Endothelial cell of umbilical vein (primary cell): ENCODE results near the gene LHPP. TPM values are rescaled to one million over a fixed set of nuclear protein-coding genes. Genes with fewer than 3 reads are reported as not detected.

ENCODE experiments used
- BruUV-seq: library from RNA; stranded (reverse); fragments of 400-500 nt; replicated peaks from 2 replicates; lab custom pipeline; 2021; lab: Mats Ljungman, UMichigan
- CTCF ChIA-PET: fragments of 300-600, 350-600 bp; sonication (Branson Sonifier 250); formaldehyde crosslinking; loops from one replicate; lab custom pipeline; 2021; ENCODE audit warnings: antibody characterized with exemption, inconsistent platforms; lab: Charles Lee
- POLR2A ChIA-PET: fragments of 300-600, 350-600 bp; sonication (Branson Sonifier 250); formaldehyde crosslinking; loops from one replicate; lab custom pipeline; 2021; ENCODE audit warnings: antibody characterized with exemption, inconsistent platforms; lab: Charles Lee
- DNase-seq: peaks from one replicate; pipeline ENCODE4 v3.0.0-alpha.2; 2011; ENCODE audit warnings: low read depth, low spot score
- FAIRE-seq: peaks from 2 replicates; lab custom pipeline; 2011; peaks lifted over from hg19 to GRCh38; lab: Jason Lieb, UNC
- H2AFZ ChIP-seq: 2 replicates; pipeline ENCODE4 v1.6.0; 2012; ENCODE audit warnings: low read depth, low read length, control low read depth, inconsistent platforms
- H3K27ac ChIP-seq: 2 replicates; pipeline ENCODE4 v1.5.1; 2011; ENCODE audit warnings: low read depth, mild to moderate bottlenecking, control low read depth, low read length, moderate library complexity; ENCODE audit not compliant: insufficient read depth
- H3K27me3 ChIP-seq, 2 experiments: 2 replicates each; pipeline versions ENCODE4 v1.6.0 to v1.6.1; 2011; ENCODE audit warnings: low read length in 2 of 2, mixed read lengths in 1 of 2; ENCODE audit not compliant: control insufficient read depth in 2 of 2, insufficient read depth in 2 of 2
- H3K36me3 ChIP-seq, 2 experiments: 2 replicates in 1 of 2; 3 replicates in 1 of 2; pipeline ENCODE4 v1.5.1; 2011; ENCODE audit warnings: low read length in 2 of 2, mild to moderate bottlenecking in 1 of 2, moderate library complexity in 1 of 2; ENCODE audit not compliant: control insufficient read depth in 2 of 2, insufficient read depth in 2 of 2; ENCODE audit errors: extremely low read depth in 1 of 2
- H3K4me1 ChIP-seq: 3 replicates; pipeline ENCODE4 v1.5.1; 2011; ENCODE audit warnings: mild to moderate bottlenecking, low read length; ENCODE audit not compliant: control insufficient read depth, insufficient read depth; ENCODE audit errors: extremely low read depth
- H3K4me2 ChIP-seq: 2 replicates; pipeline ENCODE4 v1.6.1; 2011; ENCODE audit warnings: low read length, control low read depth, mixed read lengths; ENCODE audit not compliant: insufficient read depth
- H3K4me3 ChIP-seq, 3 experiments: fragments of 200-600 bp in 1 of 3; sonication (generic), shearing (Covaris generic) in 1 of 3; replicated peaks in 1 of 3; 2 replicates each; pipeline ENCODE4 v1.5.1; 2011 to 2016; ENCODE audit warnings: control low read depth in 3 of 3, low read length in 3 of 3, mild to moderate bottlenecking in 2 of 3, inconsistent platforms in 1 of 3, low read depth in 1 of 3, moderate library complexity in 1 of 3; ENCODE audit not compliant: insufficient read depth in 1 of 3
- H3K79me2 ChIP-seq: 2 replicates; pipeline ENCODE4 v1.6.0; 2012; ENCODE audit warnings: low read length, inconsistent platforms; ENCODE audit not compliant: control insufficient read depth, insufficient read depth
- H3K9ac ChIP-seq: replicated peaks from 2 replicates; pipeline ENCODE3; 2011; ENCODE audit warnings: low read length, control low read depth; ENCODE audit not compliant: insufficient read depth; ENCODE audit errors: extremely low read depth
- H3K9me1 ChIP-seq: replicated peaks from 3 replicates; pipeline ENCODE4 v1.6.0; 2011; ENCODE audit warnings: mild to moderate bottlenecking, low read length; ENCODE audit not compliant: control insufficient read depth, insufficient read depth; ENCODE audit errors: extremely low read depth
- H3K9me3 ChIP-seq: replicated peaks from 2 replicates; pipeline ENCODE4 v1.5.1; 2012; ENCODE audit warnings: low read length, inconsistent platforms; ENCODE audit not compliant: control insufficient read depth, insufficient read depth
- H4K20me1 ChIP-seq: replicated peaks from 2 replicates; pipeline ENCODE3; 2011; ENCODE audit warnings: mild to moderate bottlenecking, low read length; ENCODE audit not compliant: control insufficient read depth, insufficient read depth; ENCODE audit errors: extremely low read depth
- CTCF ChIP-seq, 2 donors: IDR thresholded peaks; 1 replicate in 1 of 2; 2 replicates in 1 of 2; pipeline ENCODE4 v1.5.1; 2011; ENCODE audit warnings: low read length in 2 of 2, mild to moderate bottlenecking in 2 of 2, moderate library complexity in 2 of 2, control low read depth in 1 of 2, inconsistent platforms in 1 of 2, low read depth in 1 of 2; ENCODE audit not compliant: insufficient read depth in 1 of 2; ENCODE audit errors: extremely low read depth in 1 of 2
- EZH2 ChIP-seq: IDR thresholded peaks from 2 replicates; pipeline ENCODE4 v1.6.1; 2012; ENCODE audit warnings: borderline replicate concordance, low read depth, mild to moderate bottlenecking, moderate library complexity, low read length, inconsistent platforms; ENCODE audit not compliant: severe bottlenecking
- FOS ChIP-seq: IDR thresholded peaks from 2 replicates; pipeline ENCODE4 v1.6.1; 2011; ENCODE audit warnings: mild to moderate bottlenecking, low read length, moderate library complexity, borderline replicate concordance; ENCODE audit not compliant: insufficient read depth
- GATA2 ChIP-seq: IDR thresholded peaks from 2 replicates; pipeline ENCODE4 v1.7.0; 2011; ENCODE audit warnings: low read depth, mild to moderate bottlenecking, moderate library complexity, mixed read lengths, low read length; ENCODE audit not compliant: insufficient read length, insufficient read depth
- JUN ChIP-seq: IDR thresholded peaks from 2 replicates; pipeline ENCODE4 v1.6.1; 2011; ENCODE audit warnings: borderline replicate concordance, low read depth; ENCODE audit not compliant: insufficient read length, insufficient read depth
- MAX ChIP-seq: IDR thresholded peaks from 2 replicates; pipeline ENCODE4 v1.6.1; 2011; ENCODE audit not compliant: insufficient read depth, insufficient read length
- MYC ChIP-seq: IDR thresholded peaks from one replicate; pipeline ENCODE4 v1.6.1; 2011; ENCODE audit warnings: mild to moderate bottlenecking, low read depth, low read length
- POLR2A ChIP-seq: IDR thresholded peaks from 2 replicates; pipeline ENCODE4 v1.6.1; 2012; ENCODE audit warnings: low read depth, mild to moderate bottlenecking, control low read depth, low read length
- POLR2AphosphoS5 ChIP-seq: IDR thresholded peaks from 2 replicates; pipeline ENCODE4 v1.6.1; 2012; ENCODE audit warnings: low read depth, mild to moderate bottlenecking, control low read depth, low read length, moderate library complexity; ENCODE audit not compliant: insufficient read depth
- dilution Hi-C: fragments of 300-500 bp; cut with MboI; formaldehyde crosslinking; loops from one replicate; pipeline ENCODE4 v1.15.0; 2019; ENCODE audit warnings: low sequenced_read_pairs; ENCODE audit not compliant: extremely low pct_ligation_motif_present
- intact Hi-C: fragments of 100-400 bp; cut with micrococcal nuclease; formaldehyde crosslinking; loops from one replicate; pipeline ENCODE4 v1.10.0; 2022
- polyA plus RNA-seq, 4 experiments: library from polyadenylated mRNA; depleted of rRNA in 3 of 4; stranded (reverse) in 3 of 4; unstranded in 1 of 4; fragments of >200 nt; gene quantifications; 2 replicates each; pipeline versions ENCODE4 v1.2.1 to v1.2.3, GENCODE V29; 2011 to 2012; ENCODE audit warnings: missing spikeins in 1 of 4
- total RNA-seq: library from RNA; stranded (reverse); gene quantifications from 2 replicates; pipeline ENCODE4 v1.2.3, GENCODE V29; 2021

The LHPP gene
- total and polyA plus RNA-seq, 2 donors (not counting 3 experiments of a cell fraction or from before 2014, with no cell fraction given), result 5.8 to 11.2 TPM

- H3K4me1 ChIP-seq, result no peaks in the 10 kb centered on the region
- FAIRE-seq (no peak), DNase-seq (no peak)
- dilution Hi-C loops, result no loop called here
- intact Hi-C loops, result loop anchor here (10.0 kb wide), 1 partner anchor 1600 kb away; the partner anchor contains the start of genes ACADSB and IKZF5
- CTCF ChIA-PET, result interaction anchor here (1.1 to 1.4 kb wide), 2 partner anchors 136 to 140 kb away, joined by 4 to 5 read pairs; no protein-coding TSS in a partner anchor
- no peak overlapping the region for H3K9ac ChIP-seq
- no peak overlapping the region for H2AFZ ChIP-seq
- H3K27ac ChIP-seq, result no peak overlapping the region
- H3K9me3 ChIP-seq, result no peaks in the 10 kb centered on the region
- POLR2A ChIA-PET, result no interaction called here
- no TSS peak for BruUV-seq
- H3K79me2 ChIP-seq, result no peaks in the 10 kb centered on the region
- H3K4me2 ChIP-seq, result no peak overlapping the region
- TF ChIP-seq FOS (no peak), POLR2A (no peak), JUN (no peak), EZH2 (no peak), POLR2AphosphoS5 (no peak), MYC (no peak), MAX (no peak), GATA2 (no peak), CTCF (IDR thresholded peaks at IDR 0.05; ENCODE audit: extremely low read depth in 1 of 2, insufficient read depth in 1 of 2, low read depth in 1 of 2, low read length in 2 of 2) (no peak)
- no peaks in the 10 kb centered on the region for H3K27me3 ChIP-seq
- H4K20me1 ChIP-seq, result no peaks in the 10 kb centered on the region
- no peak overlapping the region for H3K4me3 ChIP-seq
- no peaks in the 10 kb centered on the region for H3K9me1 ChIP-seq
- no peaks in the 10 kb centered on the region for H3K36me3 ChIP-seq
Measured at GRCh38 chr10:124605001-124605370, 143.4 kb downstream of the LHPP start.
